Measurements from ENCODE around the gene LYZL6. TPM values are rescaled to one million over a fixed set of nuclear protein-coding genes. Genes with fewer than 3 reads are reported as not detected.

Gene LYZL6
- polyA plus RNA-seq, 1 experiment: not detected

GRCh38 chr17:35973333-35974260 lies 30.1 kb upstream of the LYZL6 start:
- TF ChIP-seq, protein P1, sequence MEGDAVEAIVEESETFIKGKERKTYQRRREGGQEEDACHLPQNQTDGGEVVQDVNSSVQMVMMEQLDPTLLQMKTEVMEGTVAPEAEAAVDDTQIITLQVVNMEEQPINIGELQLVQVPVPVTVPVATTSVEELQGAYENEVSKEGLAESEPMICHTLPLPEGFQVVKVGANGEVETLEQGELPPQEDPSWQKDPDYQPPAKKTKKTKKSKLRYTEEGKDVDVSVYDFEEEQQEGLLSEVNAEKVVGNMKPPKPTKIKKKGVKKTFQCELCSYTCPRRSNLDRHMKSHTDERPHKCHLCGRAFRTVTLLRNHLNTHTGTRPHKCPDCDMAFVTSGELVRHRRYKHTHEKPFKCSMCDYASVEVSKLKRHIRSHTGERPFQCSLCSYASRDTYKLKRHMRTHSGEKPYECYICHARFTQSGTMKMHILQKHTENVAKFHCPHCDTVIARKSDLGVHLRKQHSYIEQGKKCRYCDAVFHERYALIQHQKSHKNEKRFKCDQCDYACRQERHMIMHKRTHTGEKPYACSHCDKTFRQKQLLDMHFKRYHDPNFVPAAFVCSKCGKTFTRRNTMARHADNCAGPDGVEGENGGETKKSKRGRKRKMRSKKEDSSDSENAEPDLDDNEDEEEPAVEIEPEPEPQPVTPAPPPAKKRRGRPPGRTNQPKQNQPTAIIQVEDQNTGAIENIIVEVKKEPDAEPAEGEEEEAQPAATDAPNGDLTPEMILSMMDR (IDR thresholded peaks at IDR 0.05; ENCODE audit: insufficient read depth, low read depth, low read length): no peak
- no peak overlapping the region for H3K4me3 ChIP-seq (ENCODE audit: low read depth, low read length)
- H3K36me3 ChIP-seq (ENCODE audit: control insufficient read depth, insufficient read depth, low read length): no peaks in the 10 kb centered on the region
- no peak for DNase-seq (ENCODE audit: low read depth)
- ChIA-PET CTCF (interaction anchor here (1.0 to 1.9 kb wide), 4 partner anchors 31 to 510 kb away, joined by 3 to 7 read pairs (median 4); no protein-coding TSS in a partner anchor), POLR2A (no interaction called here)
- H3K27me3 ChIP-seq (ENCODE audit: control insufficient read depth, insufficient read depth, low read length): peaks cover 2% of the 10 kb centered on the region; the same call in 1 of the 2 replicates

GRCh38 chr17:35972945-35973332 lies 29.4 kb upstream of the LYZL6 start:
- H3K27me3 ChIP-seq (ENCODE audit: control insufficient read depth, insufficient read depth, low read length): peaks cover 2% of the 10 kb centered on the region; the same call in 1 of the 2 replicates
- H3K36me3 ChIP-seq (ENCODE audit: control insufficient read depth, insufficient read depth, low read length): no peaks in the 10 kb centered on the region
- CTCF ChIA-PET: interaction anchor here (1.5 to 1.9 kb wide), 3 partner anchors 36 to 510 kb away, joined by 3 to 7 read pairs (median 4); no protein-coding TSS in a partner anchor
- no peak for DNase-seq (ENCODE audit: low read depth)
- POLR2A ChIA-PET: no interaction called here
- TF ChIP-seq, protein P1 (IDR thresholded peaks at IDR 0.05; ENCODE audit: insufficient read depth, low read depth, low read length): no peak
- no peak overlapping the region for H3K4me3 ChIP-seq (ENCODE audit: low read depth, low read length)

DNA sequence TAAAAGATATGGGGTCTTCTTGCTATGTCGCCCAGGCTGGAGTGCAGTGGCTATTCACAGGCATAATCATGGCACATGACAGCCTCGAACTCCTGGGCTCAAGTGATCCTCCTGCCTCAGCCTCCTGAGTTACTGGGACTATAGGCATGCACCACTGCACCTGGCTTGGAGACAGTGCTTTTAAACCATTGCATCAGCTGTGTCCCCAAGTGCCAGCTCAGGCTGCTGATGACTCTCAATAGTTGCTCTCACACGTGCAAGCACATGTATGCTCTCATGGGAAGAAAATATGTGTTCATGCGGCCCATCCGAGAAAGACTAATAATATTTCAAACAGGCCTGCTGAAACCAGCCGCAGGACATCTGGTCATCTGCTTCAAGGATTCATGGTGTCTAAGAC lies 29.0 kb upstream of the LYZL6 start:
- TF ChIP-seq, protein P1 (IDR thresholded peaks at IDR 0.05; ENCODE audit: insufficient read depth, low read depth, low read length): no peak
- H3K36me3 ChIP-seq (ENCODE audit: control insufficient read depth, insufficient read depth, low read length): no peaks in the 10 kb centered on the region
- no peak for DNase-seq (ENCODE audit: low read depth)
- H3K4me3 ChIP-seq (ENCODE audit: low read depth, low read length): no peak overlapping the region
- peaks cover 2% of the 10 kb centered on the region; the same call in 1 of the 2 replicates for H3K27me3 ChIP-seq (ENCODE audit: control insufficient read depth, insufficient read depth, low read length)
- ChIA-PET POLR2A (no interaction called here), CTCF (interaction anchor here (1.9 kb wide), 1 partner anchor 176 kb away, joined by 7 read pairs; no protein-coding TSS in a partner anchor)

DNA sequence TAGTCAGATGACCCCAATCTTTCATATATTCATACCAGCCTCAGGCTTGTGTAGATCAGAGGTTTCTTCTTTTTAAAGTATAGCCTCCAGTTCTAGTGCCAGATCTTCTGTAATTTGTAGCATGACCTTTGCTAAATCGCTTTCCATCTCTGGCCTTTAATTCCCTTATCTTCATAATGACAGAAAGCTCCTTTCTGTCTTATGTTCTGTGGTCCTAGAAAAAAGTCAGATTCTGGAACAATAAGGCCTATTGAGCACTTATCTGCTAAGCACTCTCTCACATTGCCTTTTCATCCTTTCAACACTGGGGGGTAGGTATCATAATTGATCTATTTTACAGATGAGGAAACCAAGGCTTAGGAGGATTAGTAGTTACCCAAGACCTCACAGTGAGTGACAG lies 28.6 kb upstream of the LYZL6 start:
- TF ChIP-seq, protein P1 (IDR thresholded peaks at IDR 0.05; ENCODE audit: insufficient read depth, low read depth, low read length): no peak
- ChIA-PET POLR2A (no interaction called here), CTCF (interaction anchor here (3.9 kb wide), 1 partner anchor 177 kb away, joined by 16 read pairs; no protein-coding TSS in a partner anchor)
- no peak overlapping the region for H3K4me3 ChIP-seq (ENCODE audit: low read depth, low read length)
- H3K36me3 ChIP-seq (ENCODE audit: control insufficient read depth, insufficient read depth, low read length): no peaks in the 10 kb centered on the region
- H3K27me3 ChIP-seq (ENCODE audit: control insufficient read depth, insufficient read depth, low read length): peaks cover 2% of the 10 kb centered on the region; the same call in 1 of the 2 replicates
- no peak for DNase-seq (ENCODE audit: low read depth)

All from BJ (cell line).